ACC112 (cell line): ENCODE results near the gene EIPR1.

Experiments
- H2AFZ ChIP-seq: fragments of 200-600 bp; sonication (generic); one replicate; pipeline ENCODE4 v1.6.0; 2017; ENCODE audit warnings: antibody characterized with exemption, low read length; ENCODE audit not compliant: unreplicated experiment
- H3K27ac ChIP-seq: fragments of 200-600 bp; sonication (generic); 2 replicates; pipeline ENCODE4 v1.5.1; 2014; ENCODE audit warnings: low read depth, mild to moderate bottlenecking, antibody characterized with exemption, low read length, moderate library complexity
- H3K27me3 ChIP-seq: fragments of 200-600 bp; sonication (generic); 2 replicates; pipeline ENCODE4 v1.6.1; 2014; ENCODE audit warnings: mild to moderate bottlenecking, antibody characterized with exemption, low read length, moderate library complexity, mixed read lengths; ENCODE audit not compliant: insufficient read depth
- H3K36me3 ChIP-seq: fragments of 200-600 bp; sonication (generic); 2 replicates; pipeline ENCODE4 v1.6.1; 2016; ENCODE audit warnings: mild to moderate bottlenecking, antibody characterized with exemption, low read length, moderate library complexity, mixed read lengths; ENCODE audit not compliant: insufficient read depth
- H3K4me1 ChIP-seq: fragments of 200-600 bp; sonication (generic); one replicate; pipeline ENCODE4 v1.6.1; 2016; ENCODE audit warnings: low read length, mixed read lengths; ENCODE audit not compliant: insufficient read depth, unreplicated experiment, control insufficient read depth
- H3K4me3 ChIP-seq: fragments of 200-600 bp; sonication (generic); 2 replicates; pipeline ENCODE4 v1.5.1; 2014; ENCODE audit warnings: mild to moderate bottlenecking, low read depth, low read length
- H3K79me2 ChIP-seq: fragments of 200-600 bp; sonication (generic); one replicate; pipeline ENCODE4 v1.6.0; 2016; ENCODE audit warnings: low read length; ENCODE audit not compliant: control insufficient read depth, unreplicated experiment, insufficient read depth

The EIPR1 gene

GRCh38 chr2:3173031-3173430, 204.6 kb downstream of the EIPR1 start:
- Histone ChIP-seq H3K79me2 (no peaks in the 10 kb centered on the region), H3K4me3 (no peak overlapping the region), H3K27ac (no peak overlapping the region), H3K36me3 (no peaks in the 10 kb centered on the region), H3K27me3 (no peaks in the 10 kb centered on the region), H3K4me1 (peaks cover 8% of the 10 kb centered on the region), H2AFZ (no peak overlapping the region)

DNA sequence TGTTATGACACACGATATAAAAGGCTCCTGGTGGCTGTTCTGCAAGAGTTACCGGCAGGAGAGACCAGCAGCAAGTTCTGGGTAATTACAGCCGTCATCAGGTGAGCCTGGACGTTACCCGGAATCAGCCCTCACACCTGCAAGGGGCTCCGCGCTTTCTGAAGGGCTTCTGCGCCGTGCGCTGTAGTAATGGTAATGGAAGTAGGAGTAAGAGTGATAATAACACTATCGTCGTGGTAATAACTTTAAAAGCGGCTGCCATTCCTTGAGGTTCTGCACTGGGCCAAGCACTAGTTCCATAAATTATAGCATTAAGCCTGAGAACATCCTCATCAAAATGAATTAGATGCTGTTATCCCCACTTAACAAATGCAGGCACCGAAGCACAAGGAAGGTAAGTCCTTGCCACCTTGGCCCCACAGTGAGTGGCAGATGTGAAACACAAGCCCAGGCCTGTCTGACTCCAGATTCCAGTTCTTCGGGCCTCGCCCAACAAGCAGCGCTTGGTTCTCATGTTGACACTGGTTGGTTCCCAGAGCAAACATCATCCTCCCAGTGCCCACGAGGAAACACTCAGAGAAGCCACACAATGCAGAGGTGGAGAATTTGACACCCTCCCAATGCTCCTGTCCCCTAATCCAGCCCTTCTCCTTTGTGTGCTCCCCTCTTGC, 205.2 kb downstream of the EIPR1 start:
- Histone ChIP-seq H3K36me3 (no peaks in the 10 kb centered on the region), H3K27ac (no peak overlapping the region), H3K79me2 (no peaks in the 10 kb centered on the region), H3K27me3 (no peaks in the 10 kb centered on the region), H3K4me3 (no peak overlapping the region), H3K4me1 (peaks cover 8% of the 10 kb centered on the region), H2AFZ (no peak overlapping the region)

- H2AFZ ChIP-seq, result no peak overlapping the region
- H3K36me3 ChIP-seq, result no peaks in the 10 kb centered on the region
- H3K27me3 ChIP-seq, result no peaks in the 10 kb centered on the region
- no peaks in the 10 kb centered on the region for H3K79me2 ChIP-seq
- H3K4me3 ChIP-seq, result no peak overlapping the region
- H3K27ac ChIP-seq, result no peak overlapping the region
- peaks cover 8% of the 10 kb centered on the region for H3K4me1 ChIP-seq
Measured at GRCh38 chr2:3171564-3172264, 205.9 kb downstream of the EIPR1 start.

DNA sequence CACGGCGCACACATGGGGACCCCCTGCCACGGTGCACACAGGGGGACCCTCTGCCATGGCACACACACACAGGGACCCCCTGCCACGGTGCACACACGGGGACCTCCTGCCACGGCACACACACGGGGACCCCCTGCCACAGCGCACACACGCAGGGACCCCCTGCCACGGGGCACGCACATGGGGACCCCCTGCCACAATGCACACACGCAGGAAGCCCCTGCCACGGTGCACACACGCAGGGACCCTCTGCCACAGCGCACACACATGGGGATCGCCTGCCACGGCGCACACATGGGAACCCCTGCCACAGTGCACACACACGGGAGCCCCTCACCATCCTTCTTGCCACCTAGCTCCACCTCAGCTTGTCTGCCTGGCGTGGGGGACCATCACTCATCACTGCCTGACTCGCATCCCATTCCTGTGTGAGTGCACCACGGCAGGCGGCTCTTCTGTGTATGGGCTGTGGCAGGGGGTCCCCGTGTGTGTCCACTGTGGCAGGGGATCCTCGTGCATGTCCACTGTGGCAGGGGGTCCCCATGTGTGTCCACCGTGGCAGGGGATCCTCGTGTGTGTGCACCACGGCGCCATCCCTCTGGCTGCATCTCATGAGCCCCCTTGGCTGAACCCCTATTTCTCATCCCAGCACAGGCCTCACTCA, 206.7 kb downstream of the EIPR1 start:
- no peaks in the 10 kb centered on the region for H3K79me2 ChIP-seq
- H3K27ac ChIP-seq, result no peak overlapping the region
- no peak overlapping the region for H3K4me3 ChIP-seq
- H2AFZ ChIP-seq, result no peak overlapping the region
- no peaks in the 10 kb centered on the region for H3K27me3 ChIP-seq
- peaks cover 8% of the 10 kb centered on the region for H3K4me1 ChIP-seq
- H3K36me3 ChIP-seq, result no peaks in the 10 kb centered on the region

- Histone ChIP-seq H3K36me3 (no peaks in the 10 kb centered on the region), H3K4me1 (peaks cover 8% of the 10 kb centered on the region), H3K79me2 (no peaks in the 10 kb centered on the region), H3K4me3 (no peak overlapping the region), H2AFZ (no peak overlapping the region), H3K27me3 (no peaks in the 10 kb centered on the region), H3K27ac (no peak overlapping the region)
Measured at GRCh38 chr2:3169106-3169870, 208.3 kb downstream of the EIPR1 start.

DNA sequence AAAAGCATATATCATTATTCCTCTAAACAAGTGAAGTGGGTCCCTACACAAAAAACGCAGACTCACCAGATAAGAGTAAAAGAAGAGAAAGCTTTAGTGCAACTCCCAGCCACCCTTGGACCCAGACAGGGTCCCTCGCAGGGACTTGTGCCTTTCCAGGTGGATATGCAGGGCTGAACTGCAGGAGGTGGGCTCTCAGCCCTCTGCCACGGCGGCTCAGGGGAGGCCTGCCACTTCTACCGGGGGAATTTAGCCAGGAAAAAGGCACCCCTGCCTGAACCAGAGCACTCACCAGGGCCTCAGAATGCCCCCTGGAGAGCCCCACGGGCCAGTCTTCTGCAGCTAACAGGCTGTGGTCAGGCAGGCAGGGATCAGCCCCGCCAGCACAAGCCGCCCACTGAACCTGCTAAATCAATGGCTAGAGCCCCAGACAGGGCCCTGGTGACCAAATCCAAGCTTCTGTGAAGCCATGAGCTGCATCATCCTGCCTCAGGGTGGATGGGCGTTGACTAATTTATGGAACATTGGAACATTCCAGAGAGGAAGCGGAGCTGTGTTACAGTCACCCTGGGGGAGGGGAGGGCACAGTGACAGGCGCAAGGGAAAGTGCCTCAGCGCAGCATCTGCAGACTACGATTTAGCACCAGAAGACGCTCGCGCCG, 209.3 kb downstream of the EIPR1 start:
- no peaks in the 10 kb centered on the region for H3K27me3 ChIP-seq
- no peaks in the 10 kb centered on the region for H3K79me2 ChIP-seq
- no peak overlapping the region for H3K4me3 ChIP-seq
- H3K27ac ChIP-seq, result no peak overlapping the region
- no peak overlapping the region for H2AFZ ChIP-seq
- H3K4me1 ChIP-seq, result peaks cover 8% of the 10 kb centered on the region
- H3K36me3 ChIP-seq, result no peaks in the 10 kb centered on the region

DNA sequence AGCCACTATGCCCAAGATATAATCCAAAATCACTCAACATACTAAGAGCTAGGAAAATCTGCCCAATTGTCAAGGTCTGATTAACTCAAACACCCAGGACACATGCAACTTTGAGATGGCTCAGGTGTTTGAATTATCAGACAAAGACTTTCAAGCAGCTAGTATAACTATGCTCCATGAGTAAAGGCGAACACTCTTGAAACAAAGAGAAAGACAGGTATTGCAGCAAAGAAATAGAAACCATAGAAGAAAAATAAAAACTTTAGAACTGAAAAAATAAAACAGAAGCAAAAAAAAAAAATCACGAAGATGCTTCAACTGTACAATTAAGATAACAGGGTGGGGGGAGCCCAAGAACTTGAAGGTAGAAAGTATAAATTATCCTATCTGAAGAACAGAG, 214.2 kb downstream of the EIPR1 start:
- Histone ChIP-seq H3K27me3 (no peaks in the 10 kb centered on the region), H2AFZ (no peak overlapping the region), H3K27ac (no peak overlapping the region), H3K79me2 (no peaks in the 10 kb centered on the region), H3K36me3 (no peaks in the 10 kb centered on the region), H3K4me3 (no peak overlapping the region), H3K4me1 (no peaks in the 10 kb centered on the region)

GRCh38 chr2:3162442-3163077, 215.1 kb downstream of the EIPR1 start:
- H3K79me2 ChIP-seq, result no peaks in the 10 kb centered on the region
- H2AFZ ChIP-seq, result no peak overlapping the region
- no peak overlapping the region for H3K27ac ChIP-seq
- H3K27me3 ChIP-seq, result no peaks in the 10 kb centered on the region
- H3K4me3 ChIP-seq, result no peak overlapping the region
- H3K36me3 ChIP-seq, result no peaks in the 10 kb centered on the region
- H3K4me1 ChIP-seq, result no peaks in the 10 kb centered on the region

DNA sequence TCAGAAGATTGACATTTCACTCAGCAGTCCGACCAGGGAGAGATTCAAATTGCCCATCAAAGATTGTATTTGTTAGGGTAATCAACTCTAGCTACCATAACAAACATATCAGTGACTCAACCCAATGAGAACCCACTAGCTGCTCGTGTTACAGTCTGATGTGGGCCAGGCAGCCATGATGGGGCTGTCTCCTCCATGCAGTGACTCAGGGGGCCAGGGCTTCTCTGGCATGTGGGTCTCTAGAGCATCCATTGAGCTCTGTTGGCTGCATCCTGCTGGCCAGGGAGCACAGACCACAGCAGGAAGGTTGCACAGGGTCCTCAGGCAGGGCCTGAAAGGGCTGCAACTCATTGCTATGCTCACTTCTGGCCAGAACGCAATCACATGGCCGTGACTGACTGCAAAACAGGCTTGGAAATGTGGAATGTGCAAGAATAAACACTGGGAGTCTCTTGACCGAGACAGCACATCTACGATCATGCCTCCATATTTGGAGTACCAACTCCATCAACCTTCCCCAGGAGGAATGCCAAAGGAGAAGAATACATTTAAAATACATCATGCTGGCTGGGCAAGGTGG, 216.8 kb downstream of the EIPR1 start:
- no peaks in the 10 kb centered on the region for H3K27me3 ChIP-seq
- no peaks in the 10 kb centered on the region for H3K36me3 ChIP-seq
- H3K4me1 ChIP-seq, result no peaks in the 10 kb centered on the region
- no peaks in the 10 kb centered on the region for H3K79me2 ChIP-seq
- no peak overlapping the region for H3K27ac ChIP-seq
- no peak overlapping the region for H2AFZ ChIP-seq
- H3K4me3 ChIP-seq, result no peak overlapping the region
